COLO668 (cell line): ENCODE results near the gene CCL2.
"Not testable (repeated sequence)": the region's sequence is repeated elsewhere in the genome, so short reads cannot be mapped to it uniquely, and the experiment has no call there.

ENCODE experiments used
- DNase-seq: peaks from one replicate; lab custom pipeline; 2025; ENCODE audit not compliant: unreplicated experiment; lab: John Stamatoyannopoulos, UW

Gene CCL2

GRCh38 chr17:34254651-34255380 is at the start of gene CCL2:
CCL2 (plus strand) TSS chr17:34255285; CDS start chr17:34255350, 65 bp downstream.
- no peak for DNase-seq

GRCh38 chr17:34205401-34205800 is 49.7 kb upstream of the CCL2 start:
- no peak for DNase-seq

GRCh38 chr17:34206569-34206968 is 48.5 kb upstream of the CCL2 start:
- DNase-seq: no peak

GRCh38 chr17:34207572-34207971 is 47.5 kb upstream of the CCL2 start:
- no peak for DNase-seq

- no peak for DNase-seq
These were observed 36.3 kb upstream of the CCL2 start for GRCh38 chr17:34218748-34219147.

GRCh38 chr17:34219405-34219804 is 35.7 kb upstream of the CCL2 start:
- no peak for DNase-seq

- DNase-seq: no peak
These were observed 34.9 kb upstream of the CCL2 start for GRCh38 chr17:34220045-34220751.

GRCh38 chr17:34220752-34221395 is 34.2 kb upstream of the CCL2 start:
- DNase-seq: no peak

GRCh38 chr17:34221411-34221810 is 33.7 kb upstream of the CCL2 start:
- DNase-seq: no peak

- no peak for DNase-seq
These were observed 32.2 kb upstream of the CCL2 start for GRCh38 chr17:34222722-34223497.

- no peak for DNase-seq
These were observed 30.0 kb upstream of the CCL2 start for GRCh38 chr17:34225046-34225445.

- DNase-seq: no peak
These were observed 28.9 kb upstream of the CCL2 start for GRCh38 chr17:34226011-34226743.

GRCh38 chr17:34226744-34227034 is 28.4 kb upstream of the CCL2 start:
- no peak for DNase-seq

- DNase-seq: not testable (repeated sequence)
These were observed 27.8 kb upstream of the CCL2 start for GRCh38 chr17:34227293-34227692.

- no peak for DNase-seq
These were observed 27.4 kb upstream of the CCL2 start for GRCh38 chr17:34227707-34228106.

GRCh38 chr17:34228781-34229180 is 26.3 kb upstream of the CCL2 start:
- DNase-seq: no peak

GRCh38 chr17:34230342-34230741 is 24.7 kb upstream of the CCL2 start:
- no peak for DNase-seq

- no peak for DNase-seq
These were observed 20.5 kb upstream of the CCL2 start for GRCh38 chr17:34234616-34235015.

GRCh38 chr17:34235389-34236028 is 19.6 kb upstream of the CCL2 start:
- no peak for DNase-seq

- DNase-seq: no peak
These were observed 18.7 kb upstream of the CCL2 start for GRCh38 chr17:34236281-34236892.
